CD4-positive, alpha-beta T cell treated with Interleukin-4 for 1 hour (primary cell): ENCODE measurements around the gene ZG16.
A peak's percentile ranks its signal among the peaks of the same experiment; 100 is the strongest.
"Not testable (repeated sequence)": the region's sequence is repeated elsewhere in the genome, so short reads cannot be mapped to it uniquely, and the experiment has no call there.

Experiments used
- DNase-seq, 2 donors: peaks; one replicate each; pipeline ENCODE4 v3.0.0-alpha.2; 2020 to 2022

ZG16 gene

GRCh38 chr16:29753516-29753915, 24.5 kb upstream of the ZG16 start:
- no peak for DNase-seq

- peak; percentile 15 to 35 for DNase-seq
Measured at GRCh38 chr16:29756654-29757053, 21.4 kb upstream of the ZG16 start.

DNA sequence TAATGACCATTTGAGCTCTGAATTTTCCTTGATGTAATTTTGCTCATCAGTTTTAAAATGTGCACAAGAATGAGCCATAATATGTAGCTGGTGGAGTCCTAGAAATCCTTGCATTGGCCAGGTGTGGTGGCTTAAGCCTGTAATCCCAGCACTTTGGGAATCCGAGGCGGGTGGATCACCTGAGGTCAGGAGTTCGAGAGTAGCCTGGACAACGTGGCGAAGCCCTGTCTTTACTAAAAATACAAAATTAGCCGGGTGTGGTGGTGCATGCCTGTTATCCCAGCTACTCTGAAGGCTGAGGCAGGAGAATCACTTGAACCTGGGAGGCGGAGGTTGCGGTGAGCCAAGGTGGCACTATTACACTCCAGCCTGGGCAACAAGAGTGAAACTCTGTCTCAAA, 21.0 kb upstream of the ZG16 start:
- not testable (repeated sequence) for DNase-seq

- no peak for DNase-seq
Measured at GRCh38 chr16:29757950-29758466, 20.0 kb upstream of the ZG16 start.

DNA sequence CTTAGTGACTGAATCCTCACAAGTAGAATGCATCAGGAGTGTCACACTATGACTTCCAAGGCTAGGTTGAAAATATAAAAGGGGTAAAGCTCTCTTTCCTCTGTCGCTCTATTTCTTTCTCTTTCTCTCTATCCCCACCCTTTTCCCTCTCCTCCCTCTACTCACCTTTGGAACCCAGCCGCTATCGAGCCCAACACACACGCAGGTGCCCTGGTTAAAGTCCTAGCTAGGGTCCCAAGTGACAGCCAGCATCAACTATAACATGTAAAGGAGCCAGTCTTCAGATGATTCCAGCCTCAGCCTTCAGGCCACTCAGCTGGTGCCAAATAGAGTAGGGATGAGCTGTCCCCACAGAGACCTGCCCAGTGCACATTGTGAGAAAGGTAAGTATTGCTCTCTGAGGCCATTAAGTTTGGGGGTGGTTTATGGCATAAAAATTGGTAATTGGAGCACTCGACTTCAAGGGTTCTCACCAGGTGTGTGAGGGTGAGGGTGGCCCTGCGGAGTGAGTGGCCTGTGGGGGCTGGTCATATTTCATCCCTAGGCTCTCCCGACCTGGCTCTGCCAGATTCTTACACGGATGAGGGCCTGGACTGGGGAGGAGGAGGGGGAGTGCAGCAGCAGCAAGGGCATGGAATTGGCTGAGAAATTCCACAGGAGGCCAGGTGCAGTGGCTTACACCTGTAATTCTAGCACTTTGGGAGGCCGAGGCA, 17.3 kb upstream of the ZG16 start:
- DNase-seq: no peak

- DNase-seq: not testable (repeated sequence)
Measured at GRCh38 chr16:29761280-29761651, 16.8 kb upstream of the ZG16 start.

GRCh38 chr16:29761882-29762281, 16.2 kb upstream of the ZG16 start:
- no peak for DNase-seq

DNA sequence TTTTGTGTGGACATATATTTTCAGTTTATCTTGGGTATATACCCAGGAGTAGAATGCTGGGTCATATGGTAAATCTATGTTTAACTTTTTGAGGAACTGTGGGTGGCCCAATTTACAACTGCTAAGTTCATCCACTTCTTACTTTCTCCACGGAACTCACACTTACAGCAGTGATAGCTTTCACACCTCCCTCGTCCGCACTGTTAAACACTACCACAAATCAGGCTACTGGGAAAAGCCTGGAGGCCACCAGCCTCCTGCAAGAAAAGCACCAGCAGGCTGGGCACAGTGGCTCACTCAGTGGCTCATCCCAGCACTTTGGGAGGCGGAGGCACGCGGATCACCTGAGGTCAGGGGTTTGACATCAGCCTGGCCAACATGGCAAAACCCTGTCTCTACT, 14.7 kb upstream of the ZG16 start:
- no peak for DNase-seq

- DNase-seq: no peak
Measured at GRCh38 chr16:29765167-29766032, 12.7 kb upstream of the ZG16 start.

DNA sequence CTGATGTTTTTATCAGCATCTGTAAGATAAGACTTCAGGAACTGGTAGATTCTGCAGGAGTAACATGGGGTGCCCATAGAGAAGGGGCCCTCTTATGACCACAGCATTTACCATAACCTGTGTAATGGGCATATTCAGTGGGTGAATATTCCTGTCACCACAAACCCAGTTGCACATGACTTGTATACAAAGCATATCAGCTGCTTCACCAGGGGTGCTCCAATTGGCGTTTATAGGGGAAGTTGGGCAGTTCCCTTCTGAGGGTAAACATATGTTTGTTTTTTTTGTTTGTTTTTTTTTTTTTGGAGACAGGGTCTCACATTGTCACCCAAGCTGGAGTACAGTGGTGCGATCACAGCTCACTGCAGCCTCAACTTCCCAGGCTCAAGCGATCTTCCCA, 11.5 kb upstream of the ZG16 start:
- no peak for DNase-seq

GRCh38 chr16:29767062-29767461, 11.0 kb upstream of the ZG16 start:
- DNase-seq: no peak

GRCh38 chr16:29769507-29769906, 8.5 kb upstream of the ZG16 start:
- DNase-seq: no peak

DNA sequence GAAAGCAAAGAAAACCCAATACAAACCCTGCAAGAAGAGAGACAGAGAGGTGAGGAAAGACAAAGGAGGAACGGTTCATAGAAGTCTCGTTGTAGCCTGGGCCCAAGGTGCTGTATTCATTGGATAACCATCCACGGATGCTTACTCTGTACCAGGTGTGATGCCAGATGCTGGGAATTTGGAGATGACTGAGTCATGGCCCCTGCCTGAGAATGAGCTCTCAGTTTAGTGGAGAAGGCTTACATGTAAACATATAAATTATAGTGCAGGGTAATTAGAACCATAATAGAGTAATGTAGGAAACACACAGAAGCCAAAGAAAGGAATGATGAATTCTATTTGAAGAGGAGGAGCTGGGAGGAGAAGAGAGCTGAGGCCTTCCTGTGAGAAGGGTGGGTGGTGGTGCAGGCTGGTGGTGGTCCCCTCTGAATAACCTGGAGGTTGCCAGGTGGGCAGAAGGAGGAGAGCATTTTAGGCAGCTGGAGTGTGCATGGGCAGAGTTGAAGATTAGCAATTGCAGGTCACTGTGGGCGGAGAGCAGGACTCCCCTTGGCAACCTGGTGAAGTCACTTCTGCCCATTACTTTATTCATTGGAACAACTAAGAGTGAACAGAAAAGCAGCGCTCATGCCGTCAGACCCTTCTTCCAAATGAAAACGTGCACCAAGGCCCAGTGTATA, 7.7 kb upstream of the ZG16 start:
- DNase-seq: no peak

GRCh38 chr16:29772330-29772729, 5.7 kb upstream of the ZG16 start:
- not testable (repeated sequence) for DNase-seq

DNA sequence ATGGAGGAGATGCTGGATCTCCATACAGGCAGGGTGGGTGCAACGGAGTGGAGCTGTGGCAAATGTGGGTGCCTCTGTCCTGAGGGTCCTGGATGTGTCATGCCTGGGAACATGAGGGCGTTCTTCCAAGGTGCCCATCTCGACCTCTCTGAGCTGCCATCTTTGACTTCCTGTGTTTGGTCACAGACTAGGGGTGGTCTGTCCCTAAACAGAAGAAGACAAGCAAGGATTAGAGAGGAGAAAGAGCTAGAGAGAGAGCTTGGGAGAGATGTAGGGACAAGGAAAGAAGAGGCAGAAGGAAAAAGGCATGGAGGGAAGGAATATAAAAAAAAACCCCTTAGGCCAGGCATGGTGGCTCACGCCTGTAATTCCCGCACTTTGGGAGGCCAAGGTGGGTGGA, 3.3 kb upstream of the ZG16 start:
- no peak for DNase-seq

DNA sequence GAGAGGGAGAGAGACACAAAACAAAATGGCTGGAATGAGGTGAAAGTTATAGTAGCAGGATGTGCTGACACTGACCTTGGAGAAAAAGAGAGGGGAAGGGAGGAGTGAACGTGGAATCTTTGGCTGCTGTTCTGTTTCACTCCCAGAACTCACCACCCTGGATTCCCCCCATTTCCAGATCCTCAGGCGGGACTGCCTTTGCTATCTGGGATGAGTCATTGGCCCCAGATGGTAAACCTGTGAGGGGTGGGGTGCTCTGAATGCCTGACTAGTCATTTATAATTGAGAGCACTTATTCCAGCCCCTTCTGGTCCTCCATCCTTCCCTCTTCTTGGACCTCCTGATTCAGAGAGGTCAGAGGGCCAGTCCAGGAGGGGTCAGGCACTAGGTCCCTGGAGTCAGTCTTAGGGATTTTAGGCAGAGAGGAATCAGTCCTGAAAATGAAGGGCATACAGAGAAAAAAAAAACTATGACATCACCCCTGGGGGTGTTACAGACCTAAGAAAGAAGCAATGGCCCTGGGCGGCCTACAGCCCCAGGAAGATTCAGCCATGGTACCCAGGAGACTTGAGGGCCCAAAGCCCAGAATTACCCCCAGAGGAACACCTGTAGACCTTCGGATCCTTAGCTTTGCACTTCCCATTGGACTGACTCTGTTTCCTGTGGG, 2.2 kb upstream of the ZG16 start:
- no peak for DNase-seq

- no peak for DNase-seq
Measured at GRCh38 chr16:29779474-29779873, 1.4 kb downstream of the ZG16 start.

GRCh38 chr16:29783094-29783953, 5.3 kb downstream of the ZG16 start:
- DNase-seq: not testable (repeated sequence)

DNA sequence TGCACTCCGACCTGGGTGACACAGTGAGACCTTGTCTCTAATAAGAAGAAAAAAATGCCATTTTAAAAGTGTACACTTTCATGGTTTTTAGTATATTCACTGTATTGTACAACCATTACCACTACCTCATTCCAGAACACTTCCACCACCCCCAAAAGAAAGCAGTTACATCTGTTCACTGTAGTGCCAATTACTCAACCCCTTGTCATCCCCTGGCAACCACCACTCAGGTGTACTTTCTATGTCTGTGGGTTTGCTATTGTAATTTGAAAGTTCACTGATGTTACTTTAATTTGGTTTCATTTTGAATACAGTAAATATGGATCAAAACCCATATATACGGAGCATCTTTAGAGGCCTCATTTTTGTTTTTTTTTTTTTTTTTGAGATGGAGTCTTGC, 6.1 kb downstream of the ZG16 start:
- peak in 1 of 2 donors; percentile 37 for DNase-seq

- peak; percentile 81 to 82 for DNase-seq
Measured at GRCh38 chr16:29784901-29785500, 6.9 kb downstream of the ZG16 start.

DNA sequence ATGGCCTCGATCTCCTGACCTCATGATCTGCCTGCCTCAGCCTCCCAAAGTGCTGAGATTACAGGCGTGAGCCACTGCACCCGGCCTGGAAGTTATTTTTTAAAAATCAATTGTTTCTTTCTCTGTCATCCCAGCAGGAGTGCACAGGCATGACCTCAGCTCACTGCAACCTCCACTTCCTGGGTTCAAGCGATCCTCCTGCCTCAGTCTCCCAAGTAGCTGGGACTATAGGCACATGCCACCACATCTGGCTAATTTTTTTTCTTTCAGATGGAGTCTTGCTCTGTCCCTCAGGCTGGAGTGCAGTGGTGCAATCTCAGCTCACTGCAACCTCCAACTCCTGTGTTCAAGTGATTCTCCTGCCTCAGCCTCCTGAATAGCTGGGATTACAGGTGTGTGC, 9.1 kb downstream of the ZG16 start:
- DNase-seq: not testable (repeated sequence)
